Esophagus (tissue), 2 donors: ENCODE results near the gene KLHDC2. TPM values are rescaled to one million over a fixed set of nuclear protein-coding genes. Genes with fewer than 3 reads are reported as not detected.

Source experiments
- H3K27ac ChIP-seq, 2 donors: one replicate each; pipeline ENCODE4 v1.5.1; 2013; ENCODE audit warnings: low read depth in 2 of 2, mild to moderate bottlenecking in 2 of 2, inconsistent platforms in 1 of 2, low read length in 1 of 2, moderate library complexity in 1 of 2
- H3K27me3 ChIP-seq, 2 donors: one replicate each; pipeline ENCODE4 v1.6.1; 2013; ENCODE audit warnings: low read length in 2 of 2, control low read depth in 1 of 2, mild to moderate bottlenecking in 1 of 2; ENCODE audit not compliant: insufficient read depth in 2 of 2, control insufficient read depth in 1 of 2
- H3K36me3 ChIP-seq, 2 donors: one replicate each; pipeline ENCODE4 v1.6.1; 2013; ENCODE audit warnings: low read length in 1 of 2; ENCODE audit not compliant: control insufficient read depth in 2 of 2, insufficient read depth in 2 of 2
- H3K4me1 ChIP-seq, 2 donors: one replicate each; pipeline ENCODE4 v1.6.1; 2013; ENCODE audit warnings: low read length in 1 of 2; ENCODE audit not compliant: control insufficient read depth in 2 of 2, insufficient read depth in 2 of 2
- H3K4me3 ChIP-seq, 2 donors: one replicate each; pipeline ENCODE4 v1.5.1; 2013; ENCODE audit warnings: low read length in 2 of 2, mild to moderate bottlenecking in 2 of 2, low read depth in 1 of 2, moderate library complexity in 1 of 2
- H3K9me3 ChIP-seq, 2 donors: one replicate each; pipeline ENCODE4 v1.6.1; 2013; ENCODE audit warnings: mild to moderate bottlenecking in 2 of 2, low read depth in 1 of 2, low read length in 1 of 2, moderate library complexity in 1 of 2; ENCODE audit not compliant: control insufficient read depth in 2 of 2, insufficient read depth in 1 of 2
- WGBS, 2 donors: extraction: QIAGEN DNeasy Blood & Tissue Kit; methylation state at CpG; one replicate each; pipeline ENCODE4 v1.1.7; 2013; 5-methylcytosine and 5-hydroxymethylcytosine counted together
- polyA plus RNA-seq, 2 donors: library from polyadenylated mRNA; stranded (reverse); fragments of 200-250 nt; gene quantifications; one replicate each; pipeline ENCODE4 v1.2.3, GENCODE V29; 2013
- donor health status: healthy with polysubstance abuse.
- donor health status: Bipolar disorder and iron deficiency.

KLHDC2 gene
- polyA plus RNA-seq, 2 donors, result 24.2 to 31.6 TPM

GRCh38 chr14:49754570-49755097, 13.3 kb upstream of the KLHDC2 start:
- Histone ChIP-seq H3K27ac (no peak overlapping the region), H3K4me1 (no peaks in the 10 kb centered on the region), H3K36me3 (no peaks in the 10 kb centered on the region), H3K9me3 (no peaks in the 10 kb centered on the region), H3K4me3 (no peak overlapping the region), H3K27me3 (no peaks in the 10 kb centered on the region)
- WGBS, 2 donors, result 55 to 77% methylated on average over 5 of the region's 5 CpGs

DNA sequence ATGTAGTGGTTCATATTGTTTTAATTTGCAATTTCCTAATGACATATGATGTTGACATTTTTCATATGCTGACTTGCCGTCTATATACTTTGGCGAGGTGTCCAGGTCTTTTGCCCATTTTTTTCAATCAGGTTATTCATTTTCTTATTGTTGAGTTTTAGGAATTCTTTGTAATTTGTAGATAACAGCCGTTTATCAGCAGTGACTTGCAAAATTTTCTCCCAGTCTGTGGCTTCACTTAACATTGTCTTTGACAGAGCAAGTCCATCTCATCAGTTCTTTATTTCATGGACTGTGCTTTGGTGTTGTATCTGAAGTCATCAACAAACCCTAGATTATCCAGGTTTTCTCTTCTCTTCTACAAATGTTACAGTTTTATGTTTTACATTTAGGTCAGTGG, 12.6 kb upstream of the KLHDC2 start:
- Histone ChIP-seq H3K27ac (no peak overlapping the region), H3K27me3 (no peaks in the 10 kb centered on the region), H3K4me1 (no peaks in the 10 kb centered on the region), H3K36me3 (no peaks in the 10 kb centered on the region), H3K9me3 (no peaks in the 10 kb centered on the region), H3K4me3 (no peak overlapping the region)
- 84 to 87% methylated on average over 3 of the region's 3 CpGs for WGBS, 2 donors

DNA sequence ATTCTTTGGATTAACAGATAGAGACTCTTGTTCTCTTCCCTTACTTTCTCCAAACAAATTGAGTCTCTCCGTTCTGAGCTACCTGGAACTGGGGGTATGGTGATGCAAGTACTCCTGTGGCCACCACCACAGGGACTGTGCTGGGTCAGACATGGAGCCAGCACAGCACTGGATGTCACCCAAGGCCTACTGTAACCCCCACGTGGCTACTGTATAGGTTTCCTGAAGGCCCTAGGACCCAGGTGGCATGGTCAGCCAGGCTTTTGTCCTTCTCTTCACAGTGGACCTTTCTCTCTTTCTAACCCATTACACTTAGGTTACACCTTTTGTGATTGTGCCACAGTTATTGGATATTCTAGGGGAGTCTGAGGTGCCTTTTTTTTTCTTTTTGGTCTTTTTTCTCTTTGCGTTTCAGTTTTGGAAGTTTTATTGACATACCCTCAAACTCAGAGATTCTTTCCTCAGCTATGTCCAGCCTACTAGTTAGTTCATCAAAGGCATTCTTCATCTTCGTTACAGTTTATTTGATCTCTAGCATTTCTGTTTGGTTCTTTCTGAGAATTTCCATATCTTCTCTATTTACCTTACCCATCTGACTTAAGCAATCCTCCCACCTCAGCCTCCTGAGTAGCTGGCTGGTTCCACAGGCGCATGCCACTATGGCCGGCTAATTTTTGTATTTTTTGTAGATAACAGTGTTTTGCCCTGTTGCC, 6.0 kb upstream of the KLHDC2 start:
- WGBS, 2 donors, result 79 to 86% methylated on average over 6 of the region's 6 CpGs
- Histone ChIP-seq H3K4me3 (no peak overlapping the region), H3K36me3 (no peaks in the 10 kb centered on the region), H3K27ac (no peak overlapping the region), H3K9me3 (no peaks in the 10 kb centered on the region), H3K4me1 (no peaks in the 10 kb centered on the region), H3K27me3 (no peaks in the 10 kb centered on the region)

- no peaks in the 10 kb centered on the region for H3K27me3 ChIP-seq
- H3K27ac ChIP-seq, result peak overlapping the region; percentile 86 to 99
- H3K4me3 ChIP-seq, result peak overlapping the region in 1 of 2 donors; percentile 74
- 66 to 73% methylated on average over 10 of the region's 10 CpGs for WGBS, 2 donors
- no peaks in the 10 kb centered on the region for H3K36me3 ChIP-seq
- peaks cover 0 to 5% of the 10 kb centered on the region in 2 donors for H3K4me1 ChIP-seq
- no peaks in the 10 kb centered on the region for H3K9me3 ChIP-seq
These were observed 1.1 kb upstream of the KLHDC2 start for GRCh38 chr14:49766839-49767238.

- Histone ChIP-seq H3K27ac (peak overlapping the region; percentile 98 to 99), H3K4me1 (peaks cover 0 to 5% of the 10 kb centered on the region in 2 donors), H3K27me3 (no peaks in the 10 kb centered on the region), H3K9me3 (no peaks in the 10 kb centered on the region), H3K36me3 (no peaks in the 10 kb centered on the region), H3K4me3 (peak overlapping the region; percentile 74 to 93)
- 0 to 1% methylated on average over 9 of the region's 9 CpGs for WGBS, 2 donors
These were observed 733 bp upstream of the KLHDC2 start for GRCh38 chr14:49767270-49767570.

- peaks cover 0 to 5% of the 10 kb centered on the region in 2 donors for H3K4me1 ChIP-seq
- WGBS, 2 donors, result 0% methylated on average over 66 to 67 of the region's 67 CpGs
- no peaks in the 10 kb centered on the region for H3K27me3 ChIP-seq
- H3K9me3 ChIP-seq, result no peaks in the 10 kb centered on the region
- peak overlapping the region; percentile 98 to 99 for H3K27ac ChIP-seq
- peak overlapping the region; percentile 74 to 93 for H3K4me3 ChIP-seq
- H3K36me3 ChIP-seq, result no peaks in the 10 kb centered on the region
These were observed 558 bp downstream of the KLHDC2 start for GRCh38 chr14:49768301-49769121.

DNA sequence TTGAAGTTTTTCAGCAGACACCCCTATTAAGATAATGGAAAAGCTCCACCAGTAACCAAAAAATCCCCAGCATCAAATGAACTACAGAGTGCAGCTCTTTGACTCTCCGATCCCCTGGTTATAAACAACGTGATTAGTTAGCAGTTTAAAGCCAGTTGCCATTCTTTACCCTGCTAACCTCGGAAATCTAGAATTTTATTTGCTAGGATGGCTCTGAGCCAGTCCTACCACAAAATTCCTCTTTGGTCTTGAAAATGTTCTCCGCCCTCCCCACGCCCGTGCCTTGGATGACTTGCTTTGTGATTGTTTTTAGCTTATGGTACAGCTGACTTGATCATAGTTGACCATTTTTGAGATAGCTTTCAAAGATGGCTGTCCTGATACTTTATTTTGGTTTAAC, 1.2 kb downstream of the KLHDC2 start:
- peaks cover 0 to 5% of the 10 kb centered on the region in 2 donors for H3K4me1 ChIP-seq
- H3K9me3 ChIP-seq, result no peaks in the 10 kb centered on the region
- H3K4me3 ChIP-seq, result peak overlapping the region; percentile 74 to 93
- no peaks in the 10 kb centered on the region for H3K27me3 ChIP-seq
- H3K27ac ChIP-seq, result peak overlapping the region; percentile 98 to 99
- no peaks in the 10 kb centered on the region for H3K36me3 ChIP-seq
- 9 to 16% methylated on average over 6 of the region's 6 CpGs for WGBS, 2 donors

DNA sequence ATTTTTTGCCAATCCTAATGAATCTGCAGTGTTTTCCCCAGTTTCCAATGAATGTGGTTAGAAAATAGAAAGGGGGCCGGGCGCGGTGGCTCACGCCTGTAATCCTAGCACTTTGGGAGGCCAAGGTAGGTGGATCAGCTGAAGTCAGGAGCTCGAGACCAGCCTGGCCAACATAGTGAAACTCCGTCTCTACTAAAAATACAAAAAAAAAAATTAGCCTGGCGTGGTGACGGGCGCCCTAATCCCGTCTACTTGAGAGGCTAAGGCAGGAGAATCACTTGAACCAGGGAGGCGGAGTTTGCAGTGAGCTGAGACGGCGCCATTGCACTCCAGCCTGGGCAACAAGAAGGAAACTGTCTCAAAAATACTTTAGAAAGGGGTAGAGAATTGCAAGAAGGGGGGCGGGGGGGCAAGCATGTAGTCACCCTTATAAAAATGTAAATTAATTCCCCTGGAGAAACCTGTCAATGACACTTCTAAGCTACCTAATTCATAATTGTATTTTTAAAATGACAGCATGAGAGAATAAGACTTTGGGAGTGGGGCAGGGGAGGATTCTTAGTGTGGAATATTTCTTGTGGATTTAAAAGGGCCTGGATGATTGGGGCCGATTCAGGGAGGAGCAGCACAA, 1.7 kb downstream of the KLHDC2 start:
- no peaks in the 10 kb centered on the region for H3K27me3 ChIP-seq
- H3K4me1 ChIP-seq, result peaks cover 0 to 5% of the 10 kb centered on the region in 2 donors
- WGBS, 2 donors, result 50 to 56% methylated on average over 15 of the region's 15 CpGs
- H3K9me3 ChIP-seq, result no peaks in the 10 kb centered on the region
- peak overlapping the region in 1 of 2 donors; percentile 74 for H3K4me3 ChIP-seq
- H3K36me3 ChIP-seq, result no peaks in the 10 kb centered on the region
- peak overlapping the region; percentile 63 to 99 for H3K27ac ChIP-seq

DNA sequence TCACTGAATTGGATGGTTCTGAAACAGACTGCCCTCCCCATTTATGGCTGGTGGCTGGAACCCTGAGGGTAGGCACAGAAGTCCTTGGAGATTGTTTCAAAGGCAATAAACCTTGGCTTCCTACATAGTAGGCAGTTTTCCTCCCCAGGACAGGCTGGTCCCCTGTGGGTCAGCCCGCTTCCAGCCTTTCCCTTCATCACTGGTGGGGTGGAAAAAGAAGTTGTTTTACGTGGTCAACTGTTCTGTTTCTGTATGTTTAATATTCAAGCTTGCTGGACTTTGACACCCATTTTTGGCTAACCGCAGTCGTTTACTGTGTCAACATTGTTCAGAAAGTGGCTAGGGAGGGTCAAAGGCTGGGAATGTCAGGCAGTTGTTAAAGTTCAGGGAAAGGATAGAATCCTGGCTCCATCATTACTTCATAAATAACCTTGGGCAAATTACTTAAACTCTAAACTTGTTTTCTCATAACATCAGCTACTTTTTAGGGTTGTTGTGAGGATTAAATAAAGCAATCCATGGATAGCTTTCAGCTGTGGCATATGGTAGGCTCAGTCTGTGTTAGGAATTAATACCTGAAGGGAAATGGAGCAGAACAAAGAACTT, 2.4 kb downstream of the KLHDC2 start:
- H3K27ac ChIP-seq, result peak overlapping the region; percentile 63 to 99

More for the DNA sequence above, 2.4 kb downstream of the KLHDC2 start:
- Histone ChIP-seq H3K4me1 (peaks cover 0 to 5% of the 10 kb centered on the region in 2 donors), H3K27me3 (no peaks in the 10 kb centered on the region), H3K4me3 (peak overlapping the region in 1 of 2 donors; percentile 74), H3K36me3 (no peaks in the 10 kb centered on the region), H3K9me3 (no peaks in the 10 kb centered on the region)
- WGBS, 2 donors, result 40 to 56% methylated on average over 4 of the region's 4 CpGs
